ENCODE measurements around the gene DHFR. TPM values are rescaled to one million over a fixed set of nuclear protein-coding genes. Genes with fewer than 3 reads are reported as not detected.

Gene DHFR
- total RNA-seq, 1 experiment from 2014 or later, result 13.0 TPM

DNA sequence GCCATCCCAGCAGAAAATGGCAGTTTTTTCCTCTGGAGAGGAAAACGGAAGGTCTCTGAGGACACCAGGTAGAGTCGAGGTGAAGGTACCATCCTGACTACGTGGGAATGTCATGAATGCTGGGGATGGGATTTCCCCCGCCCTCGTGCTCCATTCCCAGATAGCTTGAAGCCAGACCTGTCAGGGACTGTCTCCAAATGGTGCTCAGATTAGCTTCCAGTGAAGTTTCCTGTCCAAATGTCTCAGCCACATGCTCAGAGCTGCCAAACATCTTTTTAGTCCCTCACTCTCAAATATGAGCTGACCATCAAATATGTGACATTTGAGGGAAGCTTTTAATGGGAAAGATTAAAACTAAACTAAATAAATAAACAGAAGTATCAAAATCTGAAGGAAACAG lies 77.1 kb downstream of the DHFR start:
- Mint-ChIP-seq H3K4me3 (ENCODE audit: unreplicated experiment) (no peak overlapping the region), H3K9me3 (ENCODE audit: unreplicated experiment) (no peaks in the 10 kb centered on the region), H3K4me1 (ENCODE audit: insufficient read depth, unreplicated experiment) (no peaks in the 10 kb centered on the region), H3K27me3 (ENCODE audit: insufficient read depth, unreplicated experiment) (peaks cover 31% of the 10 kb centered on the region), H3K36me3 (ENCODE audit: insufficient read depth, unreplicated experiment) (no peaks in the 10 kb centered on the region), H3K27ac (ENCODE audit: low read depth, unreplicated experiment) (no peak overlapping the region)
- POLR2A ChIA-PET, result interaction anchor here (0.6 kb wide), 1 partner anchor 575 kb away, joined by 5 read pairs; no protein-coding TSS in a partner anchor
- no TSS peak for BruUV-seq (replicated peaks)
- DNase-seq (ENCODE audit: unreplicated experiment), result no peak
- intact Hi-C loops (cut with micrococcal nuclease), result no loop called here
- TF ChIP-seq, protein P1, sequence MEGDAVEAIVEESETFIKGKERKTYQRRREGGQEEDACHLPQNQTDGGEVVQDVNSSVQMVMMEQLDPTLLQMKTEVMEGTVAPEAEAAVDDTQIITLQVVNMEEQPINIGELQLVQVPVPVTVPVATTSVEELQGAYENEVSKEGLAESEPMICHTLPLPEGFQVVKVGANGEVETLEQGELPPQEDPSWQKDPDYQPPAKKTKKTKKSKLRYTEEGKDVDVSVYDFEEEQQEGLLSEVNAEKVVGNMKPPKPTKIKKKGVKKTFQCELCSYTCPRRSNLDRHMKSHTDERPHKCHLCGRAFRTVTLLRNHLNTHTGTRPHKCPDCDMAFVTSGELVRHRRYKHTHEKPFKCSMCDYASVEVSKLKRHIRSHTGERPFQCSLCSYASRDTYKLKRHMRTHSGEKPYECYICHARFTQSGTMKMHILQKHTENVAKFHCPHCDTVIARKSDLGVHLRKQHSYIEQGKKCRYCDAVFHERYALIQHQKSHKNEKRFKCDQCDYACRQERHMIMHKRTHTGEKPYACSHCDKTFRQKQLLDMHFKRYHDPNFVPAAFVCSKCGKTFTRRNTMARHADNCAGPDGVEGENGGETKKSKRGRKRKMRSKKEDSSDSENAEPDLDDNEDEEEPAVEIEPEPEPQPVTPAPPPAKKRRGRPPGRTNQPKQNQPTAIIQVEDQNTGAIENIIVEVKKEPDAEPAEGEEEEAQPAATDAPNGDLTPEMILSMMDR (IDR thresholded peaks at IDR 0.05; ENCODE audit: unreplicated experiment), result no peak
- CTCF ChIA-PET, result interaction anchor here (0.6 kb wide), 1 partner anchor 12 kb away, joined by 3 read pairs; no protein-coding TSS in a partner anchor

DNA sequence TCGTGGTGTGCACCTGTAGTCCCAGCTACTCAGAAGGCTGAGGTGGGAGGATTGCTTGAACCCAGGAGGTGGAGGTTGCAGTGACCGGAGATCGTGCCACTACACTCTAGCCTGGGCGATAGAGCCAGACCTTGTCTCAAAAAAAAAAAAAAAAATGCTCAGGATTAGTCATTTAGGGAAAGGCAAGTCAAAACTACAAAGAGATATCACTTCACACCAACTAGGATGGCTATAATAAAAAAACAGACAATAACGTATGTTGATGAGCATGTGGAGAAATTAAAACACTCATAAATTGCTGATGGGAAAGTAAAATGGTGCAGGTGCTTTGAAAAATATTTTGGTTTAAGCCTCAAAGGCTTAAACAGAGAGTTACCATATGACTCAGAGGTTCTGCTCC lies 78.4 kb downstream of the DHFR start:
- POLR2A ChIA-PET, result no interaction called here
- TF ChIP-seq, protein P1 (IDR thresholded peaks at IDR 0.05; ENCODE audit: unreplicated experiment), result no peak
- Mint-ChIP-seq H3K9me3 (ENCODE audit: unreplicated experiment) (no peaks in the 10 kb centered on the region), H3K36me3 (ENCODE audit: insufficient read depth, unreplicated experiment) (no peaks in the 10 kb centered on the region), H3K27ac (ENCODE audit: low read depth, unreplicated experiment) (no peak overlapping the region), H3K4me1 (ENCODE audit: insufficient read depth, unreplicated experiment) (no peaks in the 10 kb centered on the region), H3K27me3 (ENCODE audit: insufficient read depth, unreplicated experiment) (peaks cover 31% of the 10 kb centered on the region), H3K4me3 (ENCODE audit: unreplicated experiment) (no peak overlapping the region)
- DNase-seq (ENCODE audit: unreplicated experiment), result no peak
- no TSS peak for BruUV-seq (replicated peaks)
- intact Hi-C loops (cut with micrococcal nuclease), result no loop called here
- CTCF ChIA-PET, result interaction anchor here (0.6 to 0.7 kb wide), 2 partner anchors 269 to 1107 kb away, joined by 3 to 4 read pairs; no protein-coding TSS in a partner anchor

Other genes starting within 250 kb of the DHFR start
- gene ZFYVE16, start 246.9 kb downstream of the DHFR start, total RNA-seq (2022), result 34.8 and 36.9 TPM in 2 replicates
- 1.8 TPM in 2 replicates for gene FAM151B, start 166.9 kb downstream of the DHFR start, total RNA-seq (2022)
- gene ANKRD34B, start 84.7 kb downstream of the DHFR start, total RNA-seq (2022), result not detected in 2 replicates
- gene MSH3, start 331 bp downstream of the DHFR start, total RNA-seq (2022), result 17.5 and 21.9 TPM in 2 replicates